ENCODE measurements around the gene UBE2N. TPM values are rescaled to one million over a fixed set of nuclear protein-coding genes. Genes with fewer than 3 reads are reported as not detected.

UBE2N gene
- total RNA-seq, 1 donor from 2014 or later, result 59.6 TPM

GRCh38 chr12:93451423-93452158 is 9.8 kb upstream of the UBE2N start:
- Histone ChIP-seq H3K4me3 (ENCODE audit: low read depth, low read length) (no peak overlapping the region), H3K27me3 (ENCODE audit: control insufficient read depth, insufficient read depth, low read length) (no peaks in the 10 kb centered on the region), H3K36me3 (ENCODE audit: control insufficient read depth, insufficient read depth, low read length) (no peaks in the 10 kb centered on the region)
- TF ChIP-seq, protein P1, sequence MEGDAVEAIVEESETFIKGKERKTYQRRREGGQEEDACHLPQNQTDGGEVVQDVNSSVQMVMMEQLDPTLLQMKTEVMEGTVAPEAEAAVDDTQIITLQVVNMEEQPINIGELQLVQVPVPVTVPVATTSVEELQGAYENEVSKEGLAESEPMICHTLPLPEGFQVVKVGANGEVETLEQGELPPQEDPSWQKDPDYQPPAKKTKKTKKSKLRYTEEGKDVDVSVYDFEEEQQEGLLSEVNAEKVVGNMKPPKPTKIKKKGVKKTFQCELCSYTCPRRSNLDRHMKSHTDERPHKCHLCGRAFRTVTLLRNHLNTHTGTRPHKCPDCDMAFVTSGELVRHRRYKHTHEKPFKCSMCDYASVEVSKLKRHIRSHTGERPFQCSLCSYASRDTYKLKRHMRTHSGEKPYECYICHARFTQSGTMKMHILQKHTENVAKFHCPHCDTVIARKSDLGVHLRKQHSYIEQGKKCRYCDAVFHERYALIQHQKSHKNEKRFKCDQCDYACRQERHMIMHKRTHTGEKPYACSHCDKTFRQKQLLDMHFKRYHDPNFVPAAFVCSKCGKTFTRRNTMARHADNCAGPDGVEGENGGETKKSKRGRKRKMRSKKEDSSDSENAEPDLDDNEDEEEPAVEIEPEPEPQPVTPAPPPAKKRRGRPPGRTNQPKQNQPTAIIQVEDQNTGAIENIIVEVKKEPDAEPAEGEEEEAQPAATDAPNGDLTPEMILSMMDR (IDR thresholded peaks at IDR 0.05; ENCODE audit: insufficient read depth, low read length, poor library complexity, severe bottlenecking), result no peak
- DNase-seq (ENCODE audit: low read depth), result no peak

DNA sequence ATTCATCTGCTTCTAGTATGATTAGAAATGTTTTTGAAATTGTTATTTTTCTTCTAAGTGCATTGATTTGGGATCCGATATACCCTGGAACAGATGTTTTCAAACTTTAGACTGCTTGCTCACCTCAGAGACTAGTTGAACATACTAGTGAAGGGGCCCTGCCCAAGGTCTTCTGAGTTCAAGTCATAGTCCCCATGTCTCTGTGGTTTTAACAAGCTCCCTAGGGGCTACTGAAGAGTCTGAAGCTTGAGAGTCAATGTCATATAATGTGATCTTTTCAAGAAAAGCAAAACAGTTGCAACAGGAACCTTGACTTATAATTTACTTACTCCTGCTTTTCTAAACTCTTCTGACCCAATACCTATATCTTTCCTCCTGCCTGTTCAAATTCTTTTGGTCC is 7.5 kb upstream of the UBE2N start:
- no peaks in the 10 kb centered on the region for H3K36me3 ChIP-seq (ENCODE audit: control insufficient read depth, insufficient read depth, low read length)
- TF ChIP-seq, protein P1 (IDR thresholded peaks at IDR 0.05; ENCODE audit: insufficient read depth, low read length, poor library complexity, severe bottlenecking), result no peak
- no peak overlapping the region for H3K4me3 ChIP-seq (ENCODE audit: low read depth, low read length)
- H3K27me3 ChIP-seq (ENCODE audit: control insufficient read depth, insufficient read depth, low read length), result no peaks in the 10 kb centered on the region
- no peak for DNase-seq (ENCODE audit: low read depth)

DNA sequence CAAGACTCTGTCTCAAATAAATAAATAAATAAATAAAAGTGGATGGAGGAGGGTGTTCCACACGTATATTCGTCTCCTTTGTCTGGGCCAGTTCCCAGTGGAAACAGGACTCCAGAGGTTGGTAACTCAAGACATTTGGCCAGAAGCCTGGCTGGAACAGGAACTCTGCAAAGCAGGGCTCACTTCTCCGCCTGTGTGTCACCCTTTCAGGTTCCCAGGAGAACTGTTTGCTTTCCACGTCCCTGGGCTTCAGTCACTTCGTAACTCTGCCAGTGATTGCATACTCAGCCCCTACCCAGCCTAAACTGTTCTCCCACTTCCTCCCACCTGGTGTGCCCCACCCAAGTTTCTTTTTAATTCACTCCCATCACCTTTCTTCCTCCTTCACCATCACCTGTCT is 7.0 kb upstream of the UBE2N start:
- Histone ChIP-seq H3K27me3 (ENCODE audit: control insufficient read depth, insufficient read depth, low read length) (no peaks in the 10 kb centered on the region), H3K4me3 (ENCODE audit: low read depth, low read length) (no peak overlapping the region), H3K36me3 (ENCODE audit: control insufficient read depth, insufficient read depth, low read length) (no peaks in the 10 kb centered on the region)
- no peak for DNase-seq (ENCODE audit: low read depth)
- TF ChIP-seq, protein P1 (IDR thresholded peaks at IDR 0.05; ENCODE audit: insufficient read depth, low read length, poor library complexity, severe bottlenecking), result no peak

DNA sequence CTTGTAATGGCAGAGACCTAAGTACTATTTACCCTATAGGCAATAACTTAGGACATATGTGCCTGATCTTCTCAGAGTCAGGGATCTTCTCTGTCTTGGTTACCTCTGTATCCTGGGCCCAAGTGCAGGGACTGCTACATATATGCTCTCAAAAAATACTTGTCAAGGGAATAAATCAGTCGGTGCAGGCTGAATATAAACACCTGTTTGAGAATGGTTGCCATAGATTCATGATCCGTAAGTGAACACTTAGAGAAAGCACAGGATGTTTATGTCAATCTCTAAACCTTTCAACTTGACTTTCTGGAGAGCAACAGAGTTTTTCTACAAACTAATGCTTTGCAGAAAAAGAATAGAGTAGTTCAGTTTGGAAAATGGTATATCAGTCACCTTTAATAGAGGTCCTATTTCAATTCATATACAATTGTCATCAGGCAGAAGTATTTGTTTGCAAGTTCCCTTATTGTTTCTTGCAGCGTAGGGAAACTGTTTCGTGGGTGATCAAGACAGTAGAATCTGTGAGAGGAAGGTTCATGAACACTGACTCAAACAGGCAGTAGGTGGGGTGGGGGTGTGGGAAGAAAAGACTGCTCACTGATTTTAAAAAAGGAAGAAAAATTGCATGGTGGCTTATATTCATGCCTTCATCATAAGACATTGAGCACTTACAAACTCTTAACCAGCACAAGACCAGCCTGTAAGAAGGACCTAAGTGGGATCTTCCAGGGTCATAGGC is 6.0 kb upstream of the UBE2N start:
- TF ChIP-seq, protein P1 (IDR thresholded peaks at IDR 0.05; ENCODE audit: insufficient read depth, low read length, poor library complexity, severe bottlenecking), result no peak
- Histone ChIP-seq H3K36me3 (ENCODE audit: control insufficient read depth, insufficient read depth, low read length) (no peaks in the 10 kb centered on the region), H3K27me3 (ENCODE audit: control insufficient read depth, insufficient read depth, low read length) (no peaks in the 10 kb centered on the region), H3K4me3 (ENCODE audit: low read depth, low read length) (no peak overlapping the region)
- no peak for DNase-seq (ENCODE audit: low read depth)

GRCh38 chr12:93443576-93443975 is 1.8 kb upstream of the UBE2N start:
- H3K4me3 ChIP-seq (ENCODE audit: low read depth, low read length), result no peak overlapping the region
- TF ChIP-seq, protein P1 (IDR thresholded peaks at IDR 0.05; ENCODE audit: insufficient read depth, low read length, poor library complexity, severe bottlenecking), result no peak
- H3K36me3 ChIP-seq (ENCODE audit: control insufficient read depth, insufficient read depth, low read length), result no peaks in the 10 kb centered on the region
- DNase-seq (ENCODE audit: low read depth), result no peak
- H3K27me3 ChIP-seq (ENCODE audit: control insufficient read depth, insufficient read depth, low read length), result no peaks in the 10 kb centered on the region

Data from kidney epithelial cell (primary cell).